Stimulated activated CD8-positive, alpha-beta memory T cell treated with anti-CD3 and anti-CD28 coated beads, Interleukin-2, amount 100 ng/mL, for 1 hour (primary cell): ENCODE results near the gene CDC26.
"Not testable (repeated sequence)": the region's sequence is repeated elsewhere in the genome, so short reads cannot be mapped to it uniquely, and the experiment has no call there.

Experiments
- DNase-seq, 2 donors: peaks; one replicate each; pipeline ENCODE4 v3.0.0-alpha.2; 2020; ENCODE audit warnings: low read depth in 2 of 2

CDC26 gene

GRCh38 chr9:113275157-113276131 is at the start of gene CDC26, which contains the start of gene PRPF4:
TSS of gene CDC26 (minus strand) at chr9:113275572. CDS start at chr9:113272507, 3,065 bp downstream.
TSS of gene PRPF4 (plus strand) at chr9:113275658. CDS start at chr9:113275744, 86 bp downstream.
- DNase-seq = peak; percentile 90 to 92

GRCh38 chr9:113322671-113323070 is 47.3 kb upstream of the CDC26 start:
- DNase-seq = no peak

- no peak for DNase-seq
Measured at GRCh38 chr9:113320051-113320450, 44.7 kb upstream of the CDC26 start.

GRCh38 chr9:113319054-113319453 is 43.7 kb upstream of the CDC26 start:
- no peak for DNase-seq

GRCh38 chr9:113317777-113318176 is 42.4 kb upstream of the CDC26 start:
- DNase-seq = no peak

- no peak for DNase-seq
Measured at GRCh38 chr9:113316030-113316429, 40.7 kb upstream of the CDC26 start.

GRCh38 chr9:113315231-113315630 is 39.9 kb upstream of the CDC26 start:
- no peak for DNase-seq

GRCh38 chr9:113313261-113313660 is 37.9 kb upstream of the CDC26 start:
- no peak for DNase-seq

- no peak for DNase-seq
Measured at GRCh38 chr9:113311961-113312360, 36.6 kb upstream of the CDC26 start.

GRCh38 chr9:113310538-113310937 is 35.2 kb upstream of the CDC26 start:
- no peak for DNase-seq

- DNase-seq = no peak
Measured at GRCh38 chr9:113309204-113309813, 33.9 kb upstream of the CDC26 start.

GRCh38 chr9:113307396-113307975 is 32.1 kb upstream of the CDC26 start:
- DNase-seq = no peak

GRCh38 chr9:113306566-113306965 is 31.2 kb upstream of the CDC26 start:
- no peak for DNase-seq

GRCh38 chr9:113302792-113303418 is 27.5 kb upstream of the CDC26 start, which contains the start of gene RNF183:
TSS of gene RNF183 (minus strand) at chr9:113303376. CDS start at chr9:113298184, 5,192 bp downstream.
- DNase-seq = no peak

GRCh38 chr9:113301548-113301947 is 26.2 kb upstream of the CDC26 start:
- DNase-seq = no peak

- no peak for DNase-seq
Measured at GRCh38 chr9:113299800-113300292, 24.5 kb upstream of the CDC26 start.

GRCh38 chr9:113298924-113299770 is 23.8 kb upstream of the CDC26 start:
- no peak for DNase-seq

GRCh38 chr9:113298311-113298710 is 22.9 kb upstream of the CDC26 start:
- no peak for DNase-seq

- no peak for DNase-seq
Measured at GRCh38 chr9:113296796-113297558, 21.6 kb upstream of the CDC26 start.

- not testable (repeated sequence) for DNase-seq
Measured at GRCh38 chr9:113296247-113296646, 20.9 kb upstream of the CDC26 start.
